Stimulated activated CD8-positive, alpha-beta memory T cell treated with anti-CD3 and anti-CD28 coated beads, Interleukin-12 subunit alpha, Interleukin-12 subunit beta, amount 100 ng/mL, for 1 hour (primary cell): ENCODE measurements around the gene PARD3.
"Not testable (repeated sequence)": the region's sequence is repeated elsewhere in the genome, so short reads cannot be mapped to it uniquely, and the experiment has no call there.

Experiments
- DNase-seq: peaks from one replicate; pipeline ENCODE4 v3.0.0-alpha.2; 2020; ENCODE audit warnings: low read depth

The PARD3 gene

DNA sequence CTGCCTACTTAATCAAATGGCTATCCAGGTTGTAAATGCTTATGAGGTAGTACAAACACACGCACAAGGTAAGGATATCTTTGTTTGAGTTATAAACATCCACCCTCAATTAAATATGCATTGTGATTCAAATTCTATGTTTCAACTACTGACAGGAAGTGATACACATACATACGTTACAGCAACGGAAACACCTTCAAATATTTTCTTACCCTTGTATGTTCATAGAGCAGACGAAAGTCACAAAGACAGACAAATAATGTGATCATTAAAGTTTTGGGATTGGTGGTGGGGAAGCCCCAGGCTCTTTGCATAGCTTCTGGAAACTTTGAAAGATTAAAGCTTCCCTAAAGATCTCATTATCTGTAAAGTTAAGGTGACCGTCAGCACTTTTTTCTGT is 521.0 kb downstream of the PARD3 start:
- DNase-seq: no peak

- DNase-seq: no peak
Measured at GRCh38 chr10:34292675-34293074, 522.4 kb downstream of the PARD3 start.

DNA sequence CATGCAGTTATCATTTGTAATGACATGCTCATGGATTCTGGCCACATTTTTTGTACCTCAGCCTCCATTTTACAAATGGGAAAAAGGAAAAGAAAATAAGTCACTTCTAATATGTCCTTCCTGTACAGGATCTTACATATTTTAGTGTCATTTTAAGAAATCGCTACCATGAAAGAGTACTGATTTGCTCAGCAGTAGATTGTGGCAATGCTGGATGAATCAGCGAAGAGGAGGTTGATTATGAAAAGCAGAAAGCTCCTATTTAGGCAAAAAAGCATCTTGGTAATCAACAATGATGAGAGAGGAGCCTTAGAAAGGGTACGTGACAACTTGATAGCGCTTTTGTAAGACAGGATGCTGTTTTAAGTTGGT is 522.9 kb downstream of the PARD3 start:
- DNase-seq: no peak

GRCh38 chr10:34291466-34292193 is 523.5 kb downstream of the PARD3 start:
- DNase-seq: no peak

DNA sequence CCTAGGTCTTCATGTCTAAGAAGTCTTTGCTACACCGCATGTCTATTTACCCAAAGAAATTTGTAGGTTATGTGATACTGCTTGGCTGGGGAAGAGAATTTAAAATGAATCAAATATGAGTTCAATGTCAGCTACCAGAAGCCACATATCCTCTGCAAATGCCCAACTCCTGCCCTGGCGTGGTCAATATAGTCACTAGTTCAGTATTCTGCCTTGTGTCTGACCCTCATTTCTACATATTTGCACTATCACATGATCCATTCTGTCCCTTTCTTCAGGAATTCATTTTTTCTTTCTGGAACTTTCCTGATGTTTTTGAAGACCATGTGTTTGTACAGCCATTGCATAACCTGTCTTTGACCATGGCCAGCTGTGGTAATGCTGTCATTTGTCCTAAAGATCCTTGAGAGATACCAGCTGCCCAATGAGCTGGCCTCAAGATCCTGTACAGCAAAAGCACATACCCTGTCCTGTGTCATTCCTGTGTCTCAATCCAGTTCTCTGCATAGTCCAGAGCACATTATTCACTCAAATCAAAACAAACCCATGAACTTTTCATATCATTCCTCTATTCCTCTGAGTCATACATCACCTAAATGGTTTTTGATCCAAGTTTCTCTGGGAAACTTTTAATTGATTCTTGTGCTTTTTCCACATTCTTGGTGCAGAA is 524.5 kb downstream of the PARD3 start:
- DNase-seq: no peak

GRCh38 chr10:34288634-34289033 is 526.5 kb downstream of the PARD3 start:
- DNase-seq: no peak

- no peak for DNase-seq
Measured at GRCh38 chr10:34286136-34286739, 528.9 kb downstream of the PARD3 start.

GRCh38 chr10:34281661-34282582 is 533.2 kb downstream of the PARD3 start:
- no peak for DNase-seq

GRCh38 chr10:34280599-34281374 is 534.3 kb downstream of the PARD3 start:
- DNase-seq: no peak

DNA sequence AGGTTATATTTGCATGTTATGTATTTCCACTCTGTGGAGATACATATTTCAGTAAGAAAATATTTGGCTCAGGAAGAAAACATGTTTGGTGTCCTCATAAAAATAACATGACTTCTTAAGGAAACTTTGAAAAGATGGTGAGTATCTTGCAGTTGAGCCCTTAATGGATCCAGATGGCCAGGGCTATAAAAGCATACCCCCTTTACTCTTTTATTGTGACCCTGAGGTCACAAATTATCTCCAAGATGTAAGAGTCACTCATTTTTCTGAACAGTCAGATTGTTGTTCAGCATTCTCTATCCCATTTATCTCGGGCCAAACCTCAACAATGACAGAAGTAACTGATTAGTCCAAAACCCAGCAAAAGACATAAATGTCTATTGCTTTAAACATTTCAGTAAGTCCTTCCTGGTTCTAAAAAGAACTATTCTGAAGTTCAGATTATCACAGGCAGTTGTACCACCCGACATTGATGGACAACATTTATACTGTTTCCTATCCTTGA is 539.4 kb downstream of the PARD3 start:
- DNase-seq: no peak

DNA sequence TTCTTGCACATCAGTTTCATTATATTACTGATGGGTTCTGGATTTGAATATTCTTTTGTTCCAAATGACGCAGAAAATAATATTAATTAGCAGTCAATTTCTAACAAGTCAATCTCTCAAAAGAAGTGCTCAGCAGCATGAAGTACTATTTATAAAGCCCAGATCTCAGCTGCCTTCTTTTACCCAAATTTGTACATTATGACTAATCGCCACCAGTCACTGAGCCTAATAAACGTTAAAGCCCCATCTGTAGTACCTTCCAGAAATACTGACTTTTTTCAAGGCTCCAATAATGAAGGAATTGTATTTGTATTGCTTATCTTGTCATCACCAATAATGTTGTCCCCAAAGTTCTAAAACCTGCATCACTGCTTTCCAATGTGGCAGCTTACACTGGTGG is 540.2 kb downstream of the PARD3 start:
- no peak for DNase-seq

DNA sequence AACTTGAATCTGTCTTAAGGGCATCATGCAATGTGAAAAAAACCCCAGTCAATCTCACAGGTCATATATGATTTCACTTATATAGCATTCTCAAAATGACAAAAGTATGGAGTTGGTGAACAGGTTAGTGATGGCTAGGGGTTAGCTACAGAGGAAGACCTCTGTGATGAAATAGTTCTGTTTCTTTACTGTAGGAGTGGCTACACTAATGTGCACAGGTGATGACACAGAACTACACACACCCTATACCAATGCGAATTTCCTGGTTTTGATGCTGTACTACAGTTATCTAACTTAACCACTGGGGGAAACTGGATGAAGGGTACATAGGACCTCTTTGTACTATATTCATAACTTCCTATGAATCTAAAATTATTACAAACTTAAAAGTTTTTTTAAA is 541.8 kb downstream of the PARD3 start:
- no peak for DNase-seq

DNA sequence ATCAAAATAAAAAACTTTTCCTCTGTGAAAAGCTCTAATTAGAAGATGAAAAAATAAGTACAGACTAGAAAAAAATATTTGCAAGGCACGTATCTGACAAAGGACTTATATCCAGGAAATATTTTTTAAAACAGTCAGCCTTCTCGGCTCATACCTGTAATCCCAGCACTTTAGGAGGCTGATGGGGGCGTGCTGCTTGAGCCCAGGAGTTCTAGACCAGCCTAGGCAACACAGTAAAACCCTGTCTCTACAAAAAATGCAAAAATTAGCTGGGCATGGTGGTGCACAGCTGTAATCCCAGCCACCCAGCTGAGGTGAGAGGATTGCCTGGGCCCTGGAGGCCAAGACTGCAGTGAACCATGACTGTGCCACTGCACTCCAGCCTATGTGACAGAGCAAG is 542.8 kb downstream of the PARD3 start:
- no peak for DNase-seq

GRCh38 chr10:34268410-34268809 is 546.7 kb downstream of the PARD3 start:
- not testable (repeated sequence) for DNase-seq

GRCh38 chr10:34262985-34263384 is 552.1 kb downstream of the PARD3 start:
- no peak for DNase-seq

DNA sequence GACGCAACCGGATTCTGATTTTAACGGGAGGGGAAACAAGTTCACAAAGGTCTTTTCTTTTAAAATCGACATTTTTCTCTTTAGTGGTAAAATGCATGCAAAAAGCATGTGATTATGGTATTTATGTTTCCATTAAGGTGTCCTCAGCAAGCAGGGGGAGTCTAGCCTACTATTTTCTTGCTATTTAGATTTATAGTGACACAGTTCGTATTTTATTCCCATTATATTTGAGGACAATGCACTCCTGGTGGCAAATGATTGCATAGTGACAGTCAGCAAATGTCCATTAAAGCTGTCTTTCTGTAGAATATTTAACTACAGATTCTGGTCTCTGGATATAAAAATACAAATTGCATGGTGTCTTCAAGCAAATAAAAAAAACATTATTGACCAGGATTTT is 554.2 kb downstream of the PARD3 start:
- DNase-seq: no peak

DNA sequence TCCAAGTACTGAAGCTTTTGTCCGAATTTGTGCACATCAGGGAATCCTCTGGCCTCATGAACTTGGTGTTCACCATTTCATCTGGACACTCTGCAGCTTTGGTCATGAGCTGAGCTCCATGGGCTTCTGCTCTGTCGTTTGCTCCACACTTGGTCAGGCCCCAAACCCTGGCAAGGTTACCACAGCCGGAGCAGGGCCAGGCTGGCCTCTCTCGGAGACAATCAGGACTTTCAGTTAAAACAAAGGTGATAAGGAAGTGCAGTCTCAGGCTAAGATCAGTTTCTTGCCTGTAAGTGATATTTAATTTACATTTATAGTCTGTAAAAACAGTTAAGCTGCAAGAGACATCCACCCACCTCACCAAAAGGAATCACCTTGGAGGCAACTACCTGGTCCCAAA is 558.9 kb downstream of the PARD3 start:
- no peak for DNase-seq

GRCh38 chr10:34255035-34255434 is 560.1 kb downstream of the PARD3 start:
- DNase-seq: no peak

DNA sequence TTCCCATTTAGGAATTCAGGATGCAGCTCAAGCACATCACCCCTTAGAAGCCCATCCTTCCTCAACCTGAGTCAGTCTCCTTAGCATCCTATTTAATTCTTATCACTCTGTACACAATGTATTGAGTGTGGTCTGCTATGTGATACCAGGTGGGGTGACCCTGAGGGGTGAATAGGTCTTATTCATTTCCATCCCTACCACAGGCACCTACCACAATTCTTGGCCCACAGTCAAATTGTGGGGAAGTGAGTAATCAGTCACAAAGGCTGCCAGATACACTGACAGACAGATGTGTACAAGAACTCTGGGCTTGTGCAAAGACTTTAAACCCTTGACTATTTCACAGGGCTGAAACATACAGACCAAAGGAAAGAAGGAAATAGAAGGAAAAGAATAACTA is 560.5 kb downstream of the PARD3 start:
- DNase-seq: no peak

- DNase-seq: no peak
Measured at GRCh38 chr10:34252111-34252510, 563.0 kb downstream of the PARD3 start.

DNA sequence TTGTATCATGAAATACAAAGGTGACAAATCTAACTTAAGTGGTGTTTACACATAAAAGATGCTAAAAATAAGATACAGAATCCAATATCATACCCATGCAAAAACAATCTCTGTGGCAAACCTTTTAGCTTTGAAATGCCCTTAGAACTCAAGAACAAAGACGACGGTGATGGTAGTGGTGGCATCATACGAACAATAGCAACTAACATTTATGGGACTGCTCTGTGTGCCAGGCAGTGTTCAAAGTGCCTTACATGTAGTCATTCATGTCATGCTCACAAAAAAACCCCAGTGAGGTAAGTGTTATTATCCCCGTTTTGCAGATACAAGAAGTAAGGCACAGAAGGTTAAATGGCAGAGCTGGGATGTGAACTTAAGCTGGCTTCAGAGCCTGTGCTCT is 563.9 kb downstream of the PARD3 start:
- DNase-seq: no peak
